HG03521 (cell line): Measurements from ENCODE around the gene VCX2.
"Not testable (repeated sequence)": the region's sequence is repeated elsewhere in the genome, so short reads cannot be mapped to it uniquely, and the experiment has no call there.

ENCODE experiments used
- ATAC-seq: cut with Tn5 transposase; IDR thresholded peaks from one replicate; pipeline ENCODE4 v1.9.1; 2021; ENCODE audit warnings: mild to moderate bottlenecking, moderate library complexity; ENCODE audit not compliant: unreplicated experiment

The VCX2 gene

GRCh38 chrX:8122538-8122937 lies 48.5 kb downstream of the VCX2 start:
- ATAC-seq: no peak

GRCh38 chrX:8121391-8121790 lies 49.7 kb downstream of the VCX2 start:
- ATAC-seq: not testable (repeated sequence)
